Superior temporal gyrus (tissue), 1 donor: ENCODE data around the gene TMEM74B.

ENCODE experiments used
- DNase-seq: peaks from one replicate; pipeline ENCODE4 v3.0.0-alpha.2; 2016; ENCODE audit errors: extremely low spot score

Gene TMEM74B

GRCh38 chr20:1144401-1145172, 40.2 kb downstream of the TMEM74B start:
- no peak for DNase-seq

GRCh38 chr20:1137236-1137635, 47.5 kb downstream of the TMEM74B start:
- no peak for DNase-seq

GRCh38 chr20:1134836-1135235, 49.9 kb downstream of the TMEM74B start:
- no peak for DNase-seq

GRCh38 chr20:1134355-1134754, 50.4 kb downstream of the TMEM74B start:
- no peak for DNase-seq

- DNase-seq, result no peak
Measured at GRCh38 chr20:1131354-1131753, 53.4 kb downstream of the TMEM74B start.

- no peak for DNase-seq
Measured at GRCh38 chr20:1130847-1131246, 53.9 kb downstream of the TMEM74B start.
